Thyroid gland (tissue), 4 donors: ENCODE data around the gene PLB1.

Experiments
- CTCF ChIP-seq, 6 experiments: fragments of 200-600 bp in 3 of 6; fragments of 450-650 bp in 3 of 6; sonication (generic) in 3 of 6; IDR thresholded peaks; one replicate each; pipeline ENCODE4 v1.5.1; 2016 to 2019; ENCODE audit warnings: antibody characterized with exemption in 6 of 6, mild to moderate bottlenecking in 2 of 6, inconsistent platforms in 1 of 6, moderate library complexity in 1 of 6
- POLR2A ChIP-seq, 2 donors: fragments of 450-650 bp; IDR thresholded peaks; one replicate each; pipeline ENCODE4 v1.6.1; 2017; ENCODE audit warnings: antibody characterized with exemption in 2 of 2, mild to moderate bottlenecking in 2 of 2, moderate library complexity in 1 of 2

- TF ChIP-seq CTCF (IDR thresholded peaks at IDR 0.05) (no peak), POLR2A (IDR thresholded peaks at IDR 0.05) (no peak)
Observed at GRCh38 chr2:28582595-28582994, 86.7 kb downstream of the PLB1 start.
